Measurements from ENCODE around the gene DCST1.

The DCST1 gene

DNA sequence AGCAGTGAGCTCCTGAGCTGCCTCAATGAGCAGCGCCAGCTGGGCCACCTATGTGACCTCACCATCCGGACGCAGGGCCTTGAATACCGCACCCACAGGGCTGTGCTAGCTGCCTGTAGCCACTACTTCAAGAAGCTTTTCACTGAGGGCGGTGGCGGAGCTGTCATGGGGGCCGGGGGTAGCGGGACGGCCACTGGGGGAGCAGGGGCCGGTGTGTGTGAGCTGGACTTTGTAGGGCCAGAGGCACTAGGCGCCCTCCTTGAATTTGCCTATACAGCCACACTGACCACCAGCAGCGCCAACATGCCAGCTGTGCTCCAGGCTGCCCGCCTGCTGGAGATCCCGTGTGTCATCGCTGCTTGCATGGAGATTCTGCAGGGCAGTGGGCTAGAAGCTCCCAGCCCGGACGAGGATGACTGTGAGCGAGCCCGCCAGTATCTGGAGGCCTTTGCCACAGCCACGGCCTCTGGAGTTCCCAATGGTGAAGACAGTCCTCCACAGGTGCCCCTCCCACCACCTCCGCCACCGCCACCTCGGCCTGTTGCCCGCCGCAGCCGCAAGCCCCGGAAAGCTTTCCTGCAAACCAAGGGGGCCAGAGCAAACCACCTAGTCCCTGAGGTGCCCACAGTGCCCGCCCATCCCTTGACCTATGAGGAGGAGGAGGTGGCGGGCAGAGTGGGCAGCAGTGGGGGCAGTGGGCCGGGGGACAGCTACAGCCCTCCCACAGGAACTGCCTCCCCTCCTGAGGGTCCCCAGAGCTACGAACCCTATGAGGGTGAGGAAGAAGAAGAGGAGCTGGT, 18.7 kb upstream of the DCST1 start:
- no peak for DNase-seq

DNA sequence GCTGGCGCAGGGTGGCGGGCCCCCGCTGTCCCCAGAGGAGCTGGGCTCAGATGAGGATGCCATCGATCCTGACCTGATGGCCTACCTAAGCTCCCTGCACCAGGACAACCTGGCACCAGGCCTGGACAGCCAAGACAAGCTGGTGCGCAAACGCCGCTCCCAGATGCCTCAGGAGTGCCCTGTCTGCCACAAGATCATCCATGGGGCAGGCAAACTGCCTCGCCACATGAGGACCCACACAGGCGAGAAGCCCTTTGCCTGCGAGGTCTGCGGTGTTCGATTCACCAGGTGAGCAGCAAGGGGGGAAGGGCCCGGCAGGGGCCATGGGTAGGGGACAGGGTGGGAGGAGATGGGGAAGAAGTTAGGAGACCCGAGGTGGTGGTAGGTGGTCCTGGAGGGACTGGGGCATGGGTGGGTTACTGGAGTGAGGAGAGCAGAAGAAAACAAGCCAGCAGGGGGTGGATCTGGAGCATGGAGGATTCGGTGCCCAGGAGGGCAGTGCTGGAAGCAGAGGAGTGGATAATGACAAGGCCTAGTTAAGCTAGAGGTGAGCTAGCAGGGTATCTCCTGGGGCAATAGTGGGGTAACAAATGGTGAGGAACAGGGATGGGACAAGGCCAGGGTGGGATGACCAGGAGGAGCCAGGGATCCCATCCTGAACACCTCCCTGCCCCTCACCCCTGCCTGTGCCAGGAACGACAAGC, 17.9 kb upstream of the DCST1 start:
- no peak for DNase-seq

DNA sequence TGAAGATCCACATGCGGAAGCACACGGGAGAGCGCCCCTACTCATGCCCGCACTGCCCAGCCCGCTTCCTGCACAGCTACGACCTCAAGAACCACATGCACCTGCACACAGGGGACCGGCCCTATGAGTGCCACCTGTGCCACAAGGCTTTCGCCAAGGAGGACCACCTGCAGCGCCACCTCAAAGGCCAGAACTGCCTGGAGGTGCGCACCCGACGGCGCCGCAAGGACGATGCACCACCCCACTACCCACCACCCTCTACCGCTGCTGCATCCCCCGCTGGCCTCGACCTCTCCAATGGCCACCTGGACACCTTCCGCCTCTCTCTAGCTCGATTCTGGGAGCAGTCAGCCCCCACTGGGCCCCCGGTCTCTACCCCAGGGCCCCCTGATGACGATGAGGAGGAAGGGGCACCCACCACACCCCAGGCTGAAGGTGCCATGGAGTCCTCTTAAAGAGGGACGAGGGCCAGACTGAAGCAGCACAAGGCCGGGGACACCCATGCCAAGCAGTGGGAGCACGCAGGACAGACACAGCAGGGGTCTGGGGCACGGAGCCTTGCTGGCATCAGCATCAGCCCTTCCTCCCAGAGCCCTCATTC, 17.3 kb upstream of the DCST1 start:
- DNase-seq: peak; percentile 48

DNA sequence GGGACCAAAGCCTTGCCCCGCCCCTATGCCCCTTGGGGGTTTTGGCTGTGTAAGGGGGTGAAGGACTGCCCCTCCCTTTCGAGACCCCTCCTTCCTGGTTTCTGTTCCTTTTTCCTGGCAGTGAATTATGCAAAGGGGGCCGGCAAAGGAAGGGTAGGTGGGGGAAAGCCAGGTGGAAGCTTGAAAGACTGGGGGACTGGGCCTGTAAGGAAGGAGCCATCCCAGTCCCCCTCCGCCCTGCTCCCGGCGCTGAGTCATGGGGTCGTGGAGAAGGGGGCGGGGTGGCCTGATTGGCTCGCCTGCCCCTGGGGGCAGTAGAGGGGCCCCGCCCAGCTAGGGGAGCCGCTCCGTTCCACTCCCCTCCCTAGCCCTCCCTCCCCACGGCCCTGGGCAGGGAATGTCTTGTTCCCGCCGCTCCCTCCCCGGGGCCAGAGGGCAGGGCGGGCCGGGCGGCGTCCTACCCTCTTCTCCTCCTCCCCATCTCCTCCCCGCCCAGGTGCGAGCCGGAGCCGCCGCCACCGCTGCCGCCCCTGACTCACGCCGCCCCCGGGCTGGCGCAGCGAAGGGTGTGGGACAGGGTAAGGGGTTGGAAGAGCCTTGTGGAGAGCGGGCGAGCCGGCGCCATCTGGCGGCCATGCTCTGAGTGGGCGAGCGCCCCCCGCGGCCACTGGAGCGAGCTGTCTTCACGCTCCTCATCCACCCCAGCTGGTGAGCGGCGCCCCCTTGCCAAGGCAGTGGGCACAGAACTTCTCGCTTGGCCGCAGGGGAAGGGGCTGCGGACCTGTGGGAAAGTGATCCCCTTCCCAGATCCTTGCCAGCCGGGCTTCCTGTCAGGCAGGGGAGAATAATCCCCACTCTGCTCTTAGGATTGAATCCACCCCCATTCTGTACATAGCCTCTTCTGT, 16.3 kb upstream of the DCST1 start:
- peak; percentile 94 for DNase-seq

DNA sequence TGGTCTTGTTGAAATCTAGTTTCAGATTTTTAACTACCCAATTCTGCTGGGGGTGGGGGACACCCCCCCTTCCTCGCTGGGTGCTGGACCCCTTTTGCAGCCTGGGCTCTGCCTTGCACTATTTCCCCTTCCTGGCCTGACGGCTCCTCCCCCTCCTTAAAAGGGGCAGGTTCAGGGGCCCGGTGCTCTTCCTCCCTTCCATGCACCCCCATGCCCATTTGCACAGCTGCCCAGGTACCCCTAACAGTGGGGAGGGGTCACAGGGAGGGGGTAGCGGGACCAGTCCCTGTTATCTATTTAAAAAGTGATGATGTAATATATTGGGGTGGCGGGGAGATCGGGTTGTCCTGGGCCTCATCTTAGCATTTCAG, 15.7 kb upstream of the DCST1 start:
- DNase-seq: no peak

DNA sequence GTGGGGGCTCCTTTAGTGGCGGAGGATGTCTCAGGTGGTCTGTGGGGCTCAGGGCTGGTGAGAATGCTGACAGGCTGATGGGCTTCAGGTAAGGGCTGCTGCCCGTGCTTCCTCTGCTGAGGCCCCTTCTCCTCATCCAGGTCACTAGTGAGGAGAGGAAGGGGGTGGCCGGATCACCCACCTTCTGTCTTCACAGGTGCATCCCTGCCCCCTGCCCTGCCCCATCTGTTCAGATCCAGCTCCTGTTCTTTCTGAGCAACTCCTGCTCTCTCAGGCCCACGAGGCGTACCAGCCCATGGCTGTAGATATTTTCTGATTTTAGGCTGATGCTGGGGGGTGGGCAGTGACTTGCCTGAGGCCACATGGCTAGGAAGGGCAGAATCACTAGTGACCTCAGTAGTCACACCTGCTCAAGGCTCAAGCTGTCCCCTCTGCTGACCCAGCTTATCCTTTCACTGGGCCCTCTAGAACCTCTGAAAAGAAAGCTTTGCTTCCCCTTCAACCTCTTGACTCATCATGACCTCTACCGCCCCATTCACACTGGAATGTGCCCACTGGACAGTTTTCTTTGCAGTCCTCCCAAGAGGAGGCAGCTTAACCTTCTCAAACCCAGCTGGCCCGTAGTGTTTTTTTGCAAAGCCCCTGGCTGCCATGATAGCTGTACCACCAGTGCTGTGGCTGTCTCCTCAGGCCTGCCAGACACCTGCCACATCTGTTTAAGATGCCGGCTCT, 14.8 kb upstream of the DCST1 start:
- DNase-seq: no peak

DNA sequence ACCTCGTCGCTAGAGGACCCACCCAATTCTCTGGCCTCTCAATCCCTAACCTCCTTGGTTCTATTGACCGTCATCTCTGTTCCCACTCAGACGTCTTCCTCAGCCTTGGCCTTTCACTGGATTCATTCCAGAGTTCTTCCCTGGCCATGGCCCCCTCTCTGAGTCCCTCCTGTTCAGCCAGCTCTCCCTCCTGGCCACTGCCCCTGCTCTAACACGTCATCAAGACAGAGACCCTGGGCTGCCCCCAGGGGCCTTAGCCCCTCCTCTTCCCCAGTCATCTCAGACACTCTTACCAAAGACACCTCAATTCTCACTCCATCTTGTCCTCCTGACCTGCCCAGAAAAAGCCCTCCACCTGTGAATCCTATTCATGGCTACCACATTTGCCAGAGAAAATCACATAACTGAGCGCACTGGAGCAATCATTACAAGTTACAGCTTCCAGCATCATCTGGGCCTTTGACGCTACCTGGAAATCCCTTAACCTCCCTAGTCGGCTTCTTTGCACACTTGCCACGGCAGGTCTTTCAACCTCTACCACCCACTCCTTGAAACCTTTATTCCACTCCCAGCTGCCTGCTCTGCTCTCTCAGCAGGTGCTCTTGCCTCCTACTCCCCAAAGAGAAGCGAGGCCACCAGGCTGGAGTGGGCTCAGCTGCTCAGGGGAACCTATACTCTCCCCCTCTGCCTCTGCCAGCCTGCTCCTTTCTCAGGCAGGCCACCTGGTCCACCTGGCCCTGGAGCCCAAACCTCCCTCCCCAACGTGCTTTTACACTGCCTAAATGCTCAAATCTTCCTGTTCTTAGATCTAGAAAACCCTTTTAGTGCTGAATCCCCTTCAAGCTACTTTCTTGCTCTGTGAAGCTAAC, 14.0 kb upstream of the DCST1 start:
- DNase-seq: no peak

DNA sequence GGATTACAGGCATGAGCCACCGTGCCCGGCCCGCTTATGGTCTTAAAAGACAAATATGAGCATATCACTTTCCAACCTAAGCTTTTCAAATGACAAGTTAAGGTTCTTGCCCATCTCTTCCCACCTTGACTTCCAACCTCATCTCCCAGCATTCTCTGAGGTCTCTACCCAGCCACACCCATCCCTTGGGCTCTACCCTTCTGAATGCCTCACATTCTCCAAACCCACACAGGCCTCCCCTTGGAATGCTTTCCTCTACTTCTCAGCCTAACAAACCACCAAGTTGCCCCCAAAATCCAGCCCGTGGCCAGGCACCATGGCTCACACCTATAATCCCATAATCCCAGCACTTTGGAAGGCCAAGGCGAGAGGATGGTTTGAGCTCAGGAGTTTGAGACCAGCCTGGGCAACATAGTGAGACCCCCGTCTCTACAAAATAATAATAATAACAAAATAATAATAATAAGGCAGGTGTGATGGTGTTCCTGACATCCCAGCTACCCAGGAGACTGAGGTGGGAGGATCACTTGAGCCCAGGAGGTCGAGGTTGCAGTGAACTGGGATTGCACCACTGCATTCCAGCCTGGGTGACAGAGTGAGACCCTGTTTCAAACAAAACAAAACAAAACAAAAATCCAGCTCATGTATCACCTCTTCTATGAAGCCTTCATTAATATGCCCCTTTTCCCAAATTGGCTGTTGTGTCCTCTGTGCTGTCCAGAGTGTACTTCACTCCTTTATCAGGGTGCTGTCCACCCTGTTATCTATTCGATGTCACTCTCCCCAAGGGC, 11.3 kb upstream of the DCST1 start:
- DNase-seq: no peak

DNA sequence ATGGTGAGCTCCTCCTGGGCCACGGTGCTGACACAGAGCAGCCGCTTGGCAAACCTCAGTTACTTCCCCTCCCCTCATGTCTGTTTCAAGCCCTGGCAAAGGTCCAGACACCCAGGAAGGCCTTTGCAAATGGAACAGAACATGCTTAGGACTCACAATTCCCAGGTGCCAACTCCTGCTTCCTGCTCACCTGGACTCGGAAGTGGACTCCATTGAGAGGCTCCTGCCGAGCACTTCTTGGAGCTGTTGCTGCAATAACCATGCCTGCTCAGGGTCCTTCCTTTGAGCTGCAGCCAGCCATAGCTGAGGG, 10.7 kb upstream of the DCST1 start:
- DNase-seq: peak; percentile 25

DNA sequence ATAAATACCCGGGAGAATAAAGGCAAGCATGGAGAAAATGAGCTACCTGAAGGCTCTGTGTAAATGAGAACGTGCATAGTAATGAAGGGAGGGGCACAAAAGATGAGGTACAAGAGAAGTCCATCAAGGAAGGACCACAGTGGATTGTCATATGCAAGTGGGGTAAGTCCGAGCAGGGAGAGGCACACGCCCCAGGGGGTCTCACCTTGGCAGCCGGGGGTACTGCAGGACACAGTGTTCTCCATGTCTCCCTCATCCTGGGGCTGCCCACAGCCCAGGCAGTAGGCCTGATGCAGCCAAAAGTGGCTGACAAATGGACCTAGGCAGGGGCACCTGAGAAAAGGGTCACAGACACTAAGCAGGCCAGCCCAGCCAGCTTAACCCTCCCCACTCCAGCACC, 10.0 kb upstream of the DCST1 start:
- DNase-seq: no peak

DNA sequence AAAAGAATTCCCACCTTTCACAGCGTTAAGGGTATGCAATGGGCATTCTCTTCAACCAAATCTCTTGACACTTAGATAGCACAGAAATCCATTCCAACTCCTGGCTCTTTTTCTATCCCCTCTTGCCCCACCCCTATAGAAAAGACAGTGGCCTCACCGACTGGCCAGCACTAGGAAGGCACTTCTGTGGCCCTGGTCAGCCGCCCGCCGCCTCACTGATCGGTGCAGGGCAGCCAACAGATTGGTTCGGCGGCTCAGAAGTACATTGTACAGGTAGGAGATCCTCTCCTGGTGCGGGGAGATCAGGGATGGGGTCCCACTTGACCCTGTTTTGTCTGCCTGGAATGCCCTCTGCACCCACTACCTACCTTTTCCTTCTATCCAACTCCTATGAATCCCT, 9.3 kb upstream of the DCST1 start:
- no peak for DNase-seq

DNA sequence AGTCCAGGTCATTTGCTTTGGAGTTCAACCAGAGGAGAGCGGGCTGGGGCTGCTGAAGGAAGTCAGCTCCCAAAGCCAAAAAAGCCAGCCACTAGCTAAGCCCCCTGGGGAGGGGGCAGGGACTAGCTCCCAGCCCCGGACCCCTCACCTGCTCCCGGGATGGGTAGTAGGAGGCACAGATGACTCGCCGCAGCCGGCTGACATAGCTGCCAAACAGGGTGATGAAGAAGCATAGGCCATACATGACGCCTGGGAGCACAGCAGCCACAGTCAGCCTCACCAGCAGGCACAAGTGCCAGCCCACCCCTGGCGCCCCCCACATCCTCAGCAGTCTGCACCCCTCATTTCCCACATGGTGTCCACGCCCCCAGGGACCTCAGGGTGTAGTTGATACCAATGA, 7.5 kb upstream of the DCST1 start:
- DNase-seq: no peak

DNA sequence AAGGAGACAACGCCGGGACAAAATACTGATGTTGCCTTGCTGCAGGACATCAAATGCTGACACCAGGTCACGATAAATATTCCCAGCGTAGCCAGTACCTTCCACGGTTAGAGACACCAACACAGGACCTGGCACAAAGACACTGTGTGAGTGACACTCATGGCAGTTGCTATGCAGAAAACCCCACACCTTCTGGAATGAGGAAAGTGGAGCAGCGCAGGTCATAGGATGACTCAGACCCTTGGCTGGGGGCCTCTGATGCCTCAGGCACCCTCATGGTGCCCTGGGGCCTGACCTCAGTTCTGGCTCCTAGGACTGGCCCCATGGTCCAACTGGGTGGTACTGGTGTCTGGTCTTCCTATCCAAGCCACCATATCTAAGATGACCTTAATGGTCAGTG, 7.0 kb upstream of the DCST1 start:
- DNase-seq: no peak

DNA sequence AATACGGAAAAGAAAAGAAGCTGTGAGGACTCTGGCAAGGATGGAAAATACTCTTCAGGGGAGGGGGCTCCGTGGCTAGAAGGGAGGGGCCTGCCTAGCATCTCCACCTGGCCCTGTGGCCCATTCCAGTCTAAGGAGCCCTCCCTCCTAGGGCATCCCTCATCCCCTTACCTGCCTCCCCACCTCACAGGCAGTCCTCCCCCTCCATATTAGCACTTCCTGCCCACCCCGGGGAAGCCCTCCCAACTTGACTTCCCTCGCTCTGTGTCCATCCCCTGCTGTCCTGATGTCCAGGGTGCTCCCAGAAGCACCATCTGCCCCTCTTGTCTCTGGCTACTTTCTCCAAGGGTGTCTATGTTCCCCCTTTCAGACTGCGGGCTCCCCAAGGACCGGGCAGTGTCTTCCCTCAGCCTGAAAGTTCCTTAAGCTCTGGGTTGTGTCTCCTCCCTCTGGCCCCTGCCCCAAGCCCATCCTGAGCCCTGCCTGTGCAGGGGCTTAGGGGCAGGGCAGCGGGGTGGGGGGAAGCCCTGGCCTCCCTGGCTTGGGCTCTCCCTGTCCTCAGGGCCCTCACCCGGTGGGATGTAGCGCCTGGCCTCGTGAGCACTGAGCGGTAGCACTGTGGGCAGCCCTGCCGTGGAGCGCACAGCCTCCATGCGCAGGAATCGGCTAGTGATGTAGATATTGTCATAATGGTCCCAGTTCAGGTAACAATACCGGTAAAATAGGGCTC, 3.9 kb upstream of the DCST1 start:
- DNase-seq: no peak

DNA sequence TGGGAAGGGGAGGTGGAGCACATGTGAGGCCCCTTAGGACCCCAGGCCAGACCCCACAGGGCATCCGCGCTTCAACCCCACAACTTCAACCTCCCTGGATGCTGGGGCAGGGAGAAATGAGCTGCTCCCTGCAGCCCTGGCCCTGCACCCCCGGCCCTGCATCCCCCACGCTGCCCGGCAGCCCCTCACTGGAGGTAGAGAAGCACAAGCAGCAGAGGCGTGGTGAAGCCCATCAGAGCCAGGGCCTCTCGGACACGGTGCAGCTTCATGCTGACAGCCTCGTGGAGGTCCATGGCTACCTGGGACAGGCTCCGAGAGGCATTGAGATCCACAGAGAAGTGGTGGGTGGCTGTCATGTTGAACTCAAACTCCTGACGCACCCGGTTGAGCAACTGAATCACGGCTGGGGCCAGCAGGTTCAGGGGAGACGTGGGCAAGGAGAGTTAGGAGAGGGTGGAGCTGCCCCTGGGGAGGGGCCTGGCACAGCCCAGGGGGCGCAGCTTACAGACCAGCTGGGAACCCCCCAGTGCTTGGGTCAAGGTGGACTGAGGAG, 3.3 kb upstream of the DCST1 start:
- DNase-seq: no peak

DNA sequence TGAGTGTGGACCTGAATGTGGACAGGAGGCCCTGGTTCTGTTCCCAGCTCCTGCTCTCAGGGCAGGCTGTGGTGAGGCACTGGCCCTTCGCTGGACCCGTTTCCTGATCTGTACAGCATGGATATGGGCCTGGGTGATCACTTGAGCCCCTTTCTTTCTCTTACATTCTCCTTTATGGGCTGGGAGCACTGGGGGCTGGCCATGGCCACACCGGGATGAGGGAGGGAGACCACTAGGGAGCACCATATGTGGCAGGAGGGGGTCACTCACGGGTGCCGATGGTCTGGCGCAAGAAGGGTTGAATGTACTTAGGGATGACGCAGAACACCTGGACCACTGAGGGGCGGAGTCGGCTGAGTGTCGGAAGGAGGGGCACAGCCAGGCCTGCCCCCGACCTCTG, 2.7 kb upstream of the DCST1 start:
- DNase-seq: no peak

DNA sequence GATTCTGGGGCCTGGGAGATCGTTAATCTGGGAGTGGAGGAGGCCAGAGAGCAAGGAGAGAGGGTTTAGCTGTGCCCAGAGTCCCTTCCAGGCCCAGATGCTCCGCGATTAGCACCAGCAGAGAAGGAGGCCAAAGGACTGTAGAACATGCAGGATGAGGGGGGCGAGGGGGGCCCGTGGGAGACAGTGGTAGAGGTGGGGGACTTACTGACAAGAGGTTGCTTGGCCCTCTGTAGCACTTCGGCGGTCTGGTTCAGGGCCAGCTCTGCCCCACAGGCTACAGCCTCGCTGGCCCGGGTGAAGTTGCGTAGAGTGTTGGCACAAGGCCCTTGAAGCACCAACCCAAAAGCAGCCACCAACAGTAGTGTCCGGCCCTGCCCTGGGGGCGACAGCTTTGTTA, 738 bp upstream of the DCST1 start:
- DNase-seq: no peak

DNA sequence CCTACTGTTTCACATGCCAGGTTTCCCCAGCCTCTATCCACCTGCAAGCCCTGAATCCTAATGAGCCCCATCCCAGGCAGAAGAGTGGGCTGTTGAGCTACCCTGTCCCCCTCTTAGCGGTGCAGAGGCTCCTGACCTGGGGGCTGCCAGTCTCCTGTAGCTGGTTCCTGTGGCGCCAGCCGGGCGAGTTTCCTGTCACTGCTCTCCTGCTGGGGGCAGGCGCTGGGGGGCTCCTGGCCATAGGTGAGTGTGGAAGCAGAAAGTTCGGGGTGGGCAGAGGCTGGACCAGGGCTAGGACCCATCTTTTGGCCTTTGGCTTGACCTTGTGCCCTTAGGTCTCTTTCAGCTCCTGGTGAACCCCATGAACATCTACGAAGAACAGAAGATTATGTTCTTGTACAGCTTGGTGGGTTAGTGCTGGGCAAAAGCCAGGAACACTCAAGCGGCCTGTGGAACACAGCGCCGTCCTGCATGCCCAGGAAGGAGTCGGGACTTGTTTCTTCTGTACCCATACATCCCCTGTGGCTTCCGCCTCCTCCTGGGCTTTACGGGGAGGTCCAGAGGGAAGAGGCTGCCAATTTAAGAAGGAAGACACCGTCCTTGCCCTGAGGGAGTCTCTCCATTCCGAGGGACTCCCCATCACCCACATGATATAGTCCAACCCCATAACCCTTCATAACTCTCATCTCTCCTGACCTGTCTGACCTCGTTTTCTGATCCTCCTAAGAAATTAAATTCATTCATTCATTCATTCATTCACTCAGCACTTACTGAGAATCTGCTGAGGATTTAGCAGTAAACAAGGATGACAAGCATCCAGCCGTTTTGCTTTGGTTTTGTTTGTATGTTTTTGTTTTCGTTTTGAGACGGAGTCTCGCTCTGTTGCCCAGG, 939 bp downstream of the DCST1 start:
- DNase-seq: no peak

DNA sequence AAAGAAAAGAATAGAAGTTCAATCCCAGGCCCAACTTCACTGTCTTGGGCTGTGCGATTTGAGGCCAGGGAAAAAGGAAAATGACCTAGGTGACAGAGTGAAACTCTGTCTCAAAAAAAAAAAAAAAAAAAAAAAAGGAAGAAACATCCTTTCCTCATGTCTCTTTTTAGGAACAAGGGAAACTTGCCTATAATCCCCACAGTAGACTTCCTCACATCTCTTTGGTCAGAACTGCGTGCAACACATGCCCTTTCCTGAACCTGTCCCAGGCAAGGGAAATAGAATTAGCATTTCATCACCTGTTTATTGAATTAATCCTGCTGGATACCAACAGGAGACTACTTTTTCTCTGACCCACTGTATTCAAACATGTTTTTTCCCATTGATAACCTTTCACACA, 2.3 kb downstream of the DCST1 start:
- DNase-seq: no peak

All from CD4-positive, alpha-beta T cell treated with Interleukin-6 for 4 hours (primary cell).